ENCODE measurements around the gene LYZL2.

DNA sequence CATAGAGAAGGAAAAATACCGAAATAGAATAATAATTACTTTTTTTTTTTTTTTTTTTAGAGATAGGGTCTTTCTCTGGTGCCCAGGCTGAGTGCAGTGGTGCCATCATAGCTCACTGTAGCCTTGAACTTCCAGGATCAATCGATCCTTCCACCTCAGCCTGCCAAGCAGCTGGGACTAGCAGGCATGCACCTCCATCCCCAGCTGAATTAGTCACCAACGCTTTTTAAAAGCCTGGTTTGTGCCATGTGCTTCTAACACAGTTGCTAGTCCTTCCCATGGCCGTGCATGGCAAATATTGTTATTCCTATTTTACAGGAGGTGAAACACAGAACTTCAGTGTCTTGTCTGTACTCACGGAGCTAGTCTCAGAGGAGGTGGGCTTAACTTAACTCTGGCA is 23.2 kb downstream of the LYZL2 start:
- TF ChIP-seq, protein P1, sequence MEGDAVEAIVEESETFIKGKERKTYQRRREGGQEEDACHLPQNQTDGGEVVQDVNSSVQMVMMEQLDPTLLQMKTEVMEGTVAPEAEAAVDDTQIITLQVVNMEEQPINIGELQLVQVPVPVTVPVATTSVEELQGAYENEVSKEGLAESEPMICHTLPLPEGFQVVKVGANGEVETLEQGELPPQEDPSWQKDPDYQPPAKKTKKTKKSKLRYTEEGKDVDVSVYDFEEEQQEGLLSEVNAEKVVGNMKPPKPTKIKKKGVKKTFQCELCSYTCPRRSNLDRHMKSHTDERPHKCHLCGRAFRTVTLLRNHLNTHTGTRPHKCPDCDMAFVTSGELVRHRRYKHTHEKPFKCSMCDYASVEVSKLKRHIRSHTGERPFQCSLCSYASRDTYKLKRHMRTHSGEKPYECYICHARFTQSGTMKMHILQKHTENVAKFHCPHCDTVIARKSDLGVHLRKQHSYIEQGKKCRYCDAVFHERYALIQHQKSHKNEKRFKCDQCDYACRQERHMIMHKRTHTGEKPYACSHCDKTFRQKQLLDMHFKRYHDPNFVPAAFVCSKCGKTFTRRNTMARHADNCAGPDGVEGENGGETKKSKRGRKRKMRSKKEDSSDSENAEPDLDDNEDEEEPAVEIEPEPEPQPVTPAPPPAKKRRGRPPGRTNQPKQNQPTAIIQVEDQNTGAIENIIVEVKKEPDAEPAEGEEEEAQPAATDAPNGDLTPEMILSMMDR (conservative IDR thresholded peaks at IDR 0.05 in 1 of 2, IDR thresholded peaks at IDR 0.05 in 1 of 2; ENCODE audit: extremely low read depth in 1 of 2, insufficient read depth in 1 of 2, low read depth in 1 of 2, low read length in 2 of 2) = no peak
- TF ChIP-seq EZH2 (IDR thresholded peaks at IDR 0.05; ENCODE audit: borderline replicate concordance, low read length) = no peak
